ENCODE measurements around the gene PIP5K1C. TPM values are rescaled to one million over a fixed set of nuclear protein-coding genes. Genes with fewer than 3 reads are reported as not detected.
"Not testable (repeated sequence)": the region's sequence is repeated elsewhere in the genome, so short reads cannot be mapped to it uniquely, and the experiment has no call there.

Gene PIP5K1C
- polyA plus RNA-seq, 3 donors = 29.0 to 32.7 (median 31.2) TPM

DNA sequence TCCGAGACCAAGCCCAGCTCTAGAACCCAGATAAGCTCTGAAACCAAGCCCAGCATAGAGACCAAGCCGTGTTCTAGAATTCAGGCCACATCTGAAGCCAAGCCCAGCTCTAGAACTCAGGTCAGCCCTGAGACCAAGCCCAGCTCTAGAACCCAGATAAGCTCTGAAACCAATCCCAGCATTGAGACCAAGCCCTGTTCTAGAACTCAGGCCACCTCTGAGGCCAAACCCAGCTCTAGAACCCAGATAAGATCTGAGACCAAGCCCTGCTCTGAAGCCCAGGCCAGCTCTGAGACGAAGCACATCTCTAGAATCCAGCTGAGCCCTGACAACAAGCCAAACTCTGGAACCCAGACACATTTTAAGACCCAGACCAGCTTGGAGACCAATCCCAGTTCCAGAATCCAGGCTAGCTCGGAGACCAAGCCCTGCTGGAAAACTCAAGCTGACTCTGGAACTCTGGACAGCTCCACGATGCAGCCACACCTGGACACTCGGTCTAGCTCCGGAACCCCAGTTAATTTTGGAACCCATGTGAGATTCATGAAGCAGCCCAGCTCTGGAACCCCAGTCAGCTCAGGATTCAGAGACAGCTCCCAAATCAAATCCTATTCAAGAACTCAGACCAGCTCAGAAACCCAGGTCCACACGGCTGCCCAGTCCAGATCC lies 109.1 kb downstream of the PIP5K1C start:
- DNase-seq = no peak

DNA sequence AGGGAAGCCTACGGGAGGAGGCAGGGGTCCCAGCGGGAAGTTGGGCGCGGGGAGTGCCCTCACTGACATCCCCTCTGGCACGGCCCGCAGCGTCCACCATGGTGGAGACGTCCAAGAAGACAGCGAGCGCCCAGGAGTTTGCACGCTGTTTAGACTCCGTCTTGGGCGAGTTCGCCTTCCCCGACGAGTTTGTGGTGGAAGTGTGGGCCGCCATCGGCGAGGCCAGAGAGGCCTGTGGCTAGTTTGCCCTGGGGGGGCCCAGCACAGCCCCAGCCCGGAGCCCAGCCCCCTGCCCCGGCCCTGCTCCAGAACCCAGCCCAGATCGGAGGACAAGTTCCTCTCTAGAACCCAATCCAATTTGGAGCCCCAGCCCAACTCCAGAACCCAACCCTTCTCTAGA lies 110.3 kb downstream of the PIP5K1C start:
- no peak for DNase-seq

DNA sequence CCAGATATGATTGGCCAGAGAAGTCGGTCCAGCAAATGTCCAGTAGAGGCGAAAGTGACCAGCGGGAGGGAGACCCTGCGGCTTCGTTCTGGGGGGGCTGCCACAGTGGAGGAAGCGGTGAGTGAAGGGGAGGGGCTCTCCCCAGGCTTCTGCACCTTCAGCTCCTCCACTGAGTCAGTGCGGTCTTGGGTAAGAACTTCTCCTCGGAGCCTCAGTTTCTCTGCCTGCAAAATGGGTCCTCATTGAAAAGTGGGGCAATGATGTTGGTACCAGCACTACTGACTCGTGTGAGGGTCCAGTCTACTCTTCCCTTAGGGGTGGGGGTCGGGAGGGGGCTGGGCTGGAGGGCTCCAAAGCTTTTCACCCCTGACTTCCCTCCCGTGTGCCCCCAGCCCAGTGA lies 110.8 kb downstream of the PIP5K1C start:
- no peak for DNase-seq

DNA sequence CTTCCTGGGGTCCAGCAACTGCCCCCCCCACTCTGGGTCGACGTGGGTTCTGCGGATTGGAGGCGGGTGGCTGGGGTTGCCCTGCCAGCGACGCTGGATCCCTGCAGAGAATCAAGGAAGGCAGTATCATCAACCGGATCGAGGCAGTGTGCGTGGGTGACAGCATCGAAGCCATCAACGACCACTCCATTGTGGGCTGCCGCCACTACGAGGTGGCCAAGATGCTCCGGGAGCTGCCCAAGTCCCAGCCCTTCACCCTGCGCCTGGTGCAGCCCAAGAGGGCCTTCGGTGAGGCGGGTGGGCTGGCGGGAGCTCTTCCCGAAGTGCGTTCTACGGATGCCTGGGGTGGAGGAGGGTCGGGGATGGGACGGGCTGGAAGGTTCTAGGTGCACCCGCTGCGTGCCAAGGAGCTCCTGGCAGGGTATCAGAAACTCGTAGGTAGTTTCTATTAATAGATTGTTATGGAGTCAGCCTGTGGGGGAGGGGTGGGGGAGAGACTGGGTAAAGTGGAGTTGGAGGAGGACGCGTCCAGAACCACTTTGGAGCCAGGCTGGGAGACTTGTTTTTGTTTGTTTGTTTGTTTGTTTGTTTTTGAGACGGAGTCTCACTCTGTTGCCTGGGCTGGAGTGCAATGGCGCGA lies 113.4 kb downstream of the PIP5K1C start:
- no peak for DNase-seq

DNA sequence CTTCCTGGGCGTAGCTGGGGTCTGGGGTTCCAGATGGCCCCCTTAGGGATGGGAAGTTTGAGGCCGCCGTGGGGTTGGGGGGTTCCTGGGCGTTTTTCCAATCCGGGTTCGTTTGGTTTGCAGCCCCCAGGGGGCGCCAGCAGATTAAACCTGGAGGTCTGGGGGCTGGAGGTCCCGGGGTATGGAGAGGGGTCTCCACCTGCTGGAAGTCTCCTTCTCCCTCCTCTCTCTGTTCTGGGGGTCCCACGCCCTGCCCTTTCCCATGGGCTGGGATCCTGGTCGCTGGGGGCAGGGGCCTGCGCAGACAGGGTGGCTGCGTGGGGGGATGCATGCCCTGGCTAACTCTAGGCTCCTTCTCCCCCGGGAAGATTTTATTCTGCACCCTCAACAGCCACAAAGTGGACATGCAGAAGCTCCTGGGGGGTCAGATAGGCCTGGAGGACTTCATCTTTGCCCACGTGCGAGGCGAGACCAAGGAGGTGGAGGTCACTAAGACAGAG lies 114.1 kb downstream of the PIP5K1C start:
- no peak for DNase-seq

DNA sequence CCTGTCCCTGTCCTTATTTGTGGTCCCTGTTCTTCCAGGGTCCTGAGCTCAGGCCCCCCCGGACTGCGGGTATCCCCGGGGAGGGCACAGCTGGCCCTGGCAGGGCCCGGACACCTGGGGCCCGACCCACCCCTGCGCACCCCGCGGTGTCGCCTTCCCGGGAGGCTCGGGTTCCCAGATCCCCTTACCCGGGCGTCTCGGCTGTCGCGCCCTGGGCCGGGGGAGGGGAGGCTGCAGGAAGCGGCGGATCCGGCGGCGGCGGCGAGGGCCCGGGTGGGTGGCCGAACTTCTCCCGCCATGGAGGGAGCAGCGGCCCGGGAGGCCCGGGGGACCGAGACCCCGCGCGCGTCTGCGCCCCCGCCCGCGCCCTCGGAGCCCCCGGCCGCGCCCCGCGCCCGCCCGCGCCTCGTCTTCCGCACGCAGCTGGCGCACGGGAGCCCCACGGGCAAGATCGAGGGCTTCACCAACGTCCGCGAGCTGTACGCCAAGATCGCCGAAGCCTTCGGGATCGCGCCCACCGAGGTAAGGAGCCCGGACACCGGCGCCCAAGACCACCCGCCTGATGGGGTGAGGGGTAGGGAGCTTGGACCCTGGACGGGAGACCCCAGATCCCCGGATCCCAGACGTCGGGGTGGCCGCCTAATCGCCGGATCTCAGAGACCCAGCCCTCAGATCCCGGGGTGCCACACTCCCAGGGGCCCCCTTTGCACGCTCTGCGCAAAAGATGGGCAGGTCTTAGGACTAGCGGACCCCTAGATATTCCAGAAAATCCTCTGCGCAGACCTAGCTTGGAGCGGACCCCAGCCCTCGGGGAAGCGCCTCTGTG lies 114.8 kb downstream of the PIP5K1C start, which contains the start of gene GIPC3:
TSS of gene GIPC3 (plus strand) at position 178 of the 826 bp plus-strand sequence. CDS start at position 298, 120 bp downstream.
- DNase-seq = no peak

DNA sequence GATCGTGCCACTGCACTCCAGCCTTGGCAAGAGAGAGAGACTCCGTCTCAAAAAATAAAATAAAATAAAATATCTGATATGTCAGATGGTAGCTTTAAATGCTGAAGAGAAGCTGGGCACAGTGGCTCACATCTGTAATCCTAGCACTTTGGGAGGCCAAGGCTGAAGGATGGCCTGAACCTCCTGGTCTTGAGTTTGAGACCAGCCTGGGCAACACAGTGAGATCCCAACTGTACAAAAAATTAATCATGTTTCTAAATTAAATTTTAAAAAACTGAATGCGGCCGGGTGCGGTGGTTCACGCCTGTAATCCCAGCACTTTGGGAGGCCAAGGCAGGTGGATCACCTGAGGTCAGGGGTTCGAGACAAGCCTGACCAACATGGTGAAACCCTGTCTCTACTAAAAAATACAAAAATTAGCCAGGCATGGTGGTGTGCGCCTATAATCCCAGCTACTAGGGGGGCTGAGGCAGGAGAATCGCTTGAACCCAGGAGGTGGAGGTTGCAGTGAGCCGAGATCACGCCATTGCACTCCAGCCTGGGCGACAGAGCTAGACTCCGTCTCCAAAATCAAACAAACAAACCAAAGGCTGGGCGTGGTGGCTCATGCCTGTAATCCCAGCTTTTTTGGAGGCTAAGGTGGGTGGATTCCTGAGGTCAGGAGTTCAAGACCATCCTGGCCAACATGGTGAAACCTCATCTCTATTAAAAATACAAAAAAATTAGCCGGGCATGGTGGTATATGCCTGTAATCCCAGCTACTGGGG lies 116.0 kb downstream of the PIP5K1C start:
- DNase-seq = not testable (repeated sequence)

DNA sequence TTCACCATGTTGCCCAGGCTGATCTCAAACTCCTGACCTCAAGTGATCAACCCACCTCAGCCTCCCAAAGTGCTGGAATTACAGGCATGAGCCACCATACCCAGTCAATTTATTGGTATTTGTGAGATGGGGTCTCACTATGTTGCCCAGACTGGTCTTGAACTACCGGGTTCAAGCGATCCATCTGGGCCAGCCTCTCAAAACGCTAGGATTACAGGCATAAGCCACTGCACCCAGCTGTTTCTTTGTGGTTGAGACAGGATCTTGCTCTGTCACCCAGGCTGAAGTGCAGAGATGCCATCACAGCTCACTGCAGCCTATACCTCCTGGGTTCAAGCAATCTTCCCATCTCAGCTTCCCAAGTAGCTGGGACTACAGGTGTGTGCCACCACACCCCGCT lies 118.5 kb downstream of the PIP5K1C start:
- not testable (repeated sequence) for DNase-seq

Other genes starting within 250 kb of the PIP5K1C start
- gene SMIM24, start 219.9 kb downstream of the PIP5K1C start, polyA plus RNA-seq (ENCODE audit: insufficient read length in 3 of 3) = 100 to 1,000 TPM; 514 to 578 (median 532) TPM
- under 1 TPM; 0.47 to 0.84 (median 0.53) TPM for gene SMIM44, start 217.0 kb downstream of the PIP5K1C start, polyA plus RNA-seq (ENCODE audit: insufficient read length in 3 of 3)
- gene DOHH, start 199.8 kb downstream of the PIP5K1C start, polyA plus RNA-seq (ENCODE audit: insufficient read length in 3 of 3) = 10 to 100 TPM in 2 of 3 donors, 1 to 10 TPM in 1; 9.6 to 13.0 (median 11.5) TPM
- 10 to 100 TPM; 47.3 to 67.5 (median 56.9) TPM for gene FZR1, start 194.2 kb downstream of the PIP5K1C start, polyA plus RNA-seq (ENCODE audit: insufficient read length in 3 of 3)
- 10 to 100 TPM in 2 of 3 donors, 1 to 10 TPM in 1; 6.8 to 11.1 (median 10.3) TPM for gene TEKTIP1, start 161.3 kb downstream of the PIP5K1C start, polyA plus RNA-seq (ENCODE audit: insufficient read length in 3 of 3)
- 10 to 100 TPM; 61.1 to 79.0 (median 76.0) TPM for gene MFSD12, start 142.9 kb downstream of the PIP5K1C start, polyA plus RNA-seq (ENCODE audit: insufficient read length in 3 of 3)
- gene HMG20B, start 127.5 kb downstream of the PIP5K1C start, polyA plus RNA-seq (ENCODE audit: insufficient read length in 3 of 3) = 10 to 100 TPM; 86.9 to 95.0 (median 93.9) TPM
- gene GIPC3, start 115.0 kb downstream of the PIP5K1C start, polyA plus RNA-seq (ENCODE audit: insufficient read length in 3 of 3) = 1 to 10 TPM; 3.1 to 4.0 (median 3.4) TPM
- 1 to 10 TPM; 3.8 TPM for gene TBXA2R, start 93.6 kb downstream of the PIP5K1C start, polyA plus RNA-seq (ENCODE audit: insufficient read length in 3 of 3)
- gene CACTIN, start 73.7 kb downstream of the PIP5K1C start, polyA plus RNA-seq (ENCODE audit: insufficient read length in 3 of 3) = 10 to 100 TPM; 27.4 to 30.2 (median 30.0) TPM
- 10 to 100 TPM; 12.1 to 14.5 (median 12.7) TPM for gene TJP3, start 7.9 kb upstream of the PIP5K1C start, polyA plus RNA-seq (ENCODE audit: insufficient read length in 3 of 3)
- gene APBA3, start 61.2 kb upstream of the PIP5K1C start, polyA plus RNA-seq (ENCODE audit: insufficient read length in 3 of 3) = 10 to 100 TPM; 19.9 to 23.9 (median 20.4) TPM
- gene MRPL54, start 62.2 kb upstream of the PIP5K1C start, polyA plus RNA-seq (ENCODE audit: insufficient read length in 3 of 3) = 10 to 100 TPM; 37.8 to 48.6 (median 39.3) TPM
- not detected for gene RAX2, start 71.8 kb upstream of the PIP5K1C start, polyA plus RNA-seq (ENCODE audit: insufficient read length in 3 of 3)
- 1 to 10 TPM; 1.6 to 2.4 (median 2.0) TPM for gene MATK, start 85.9 kb upstream of the PIP5K1C start, polyA plus RNA-seq (ENCODE audit: insufficient read length in 3 of 3)
- gene ZFR2, start 168.6 kb upstream of the PIP5K1C start, polyA plus RNA-seq (ENCODE audit: insufficient read length in 3 of 3) = 1 to 10 TPM; 1.9 to 3.4 (median 2.2) TPM
- gene ATCAY, start 180.2 kb upstream of the PIP5K1C start, polyA plus RNA-seq (ENCODE audit: insufficient read length in 3 of 3) = under 1 TPM; 0.15 to 0.70 (median 0.44) TPM
- under 1 TPM in 2 of 3 donors, not detected in 1; 0.13 to 0.40 TPM for gene NMRK2, start 232.6 kb upstream of the PIP5K1C start, polyA plus RNA-seq (ENCODE audit: insufficient read length in 3 of 3)